ENCODE data around the gene PPP3CA.
A peak's percentile ranks its signal among the peaks of the same experiment; 100 is the strongest.
"Not testable (repeated sequence)": the region's sequence is repeated elsewhere in the genome, so short reads cannot be mapped to it uniquely, and the experiment has no call there.

The PPP3CA gene

GRCh38 chr4:101254776-101255175 is 92.5 kb downstream of the PPP3CA start:
- no peak for DNase-seq (ENCODE audit: low read depth)

- DNase-seq (ENCODE audit: low read depth), result no peak
Measured at GRCh38 chr4:101253121-101253520, 94.2 kb downstream of the PPP3CA start.

GRCh38 chr4:101252721-101253120 is 94.6 kb downstream of the PPP3CA start:
- DNase-seq (ENCODE audit: low read depth), result peak; percentile 12

DNA sequence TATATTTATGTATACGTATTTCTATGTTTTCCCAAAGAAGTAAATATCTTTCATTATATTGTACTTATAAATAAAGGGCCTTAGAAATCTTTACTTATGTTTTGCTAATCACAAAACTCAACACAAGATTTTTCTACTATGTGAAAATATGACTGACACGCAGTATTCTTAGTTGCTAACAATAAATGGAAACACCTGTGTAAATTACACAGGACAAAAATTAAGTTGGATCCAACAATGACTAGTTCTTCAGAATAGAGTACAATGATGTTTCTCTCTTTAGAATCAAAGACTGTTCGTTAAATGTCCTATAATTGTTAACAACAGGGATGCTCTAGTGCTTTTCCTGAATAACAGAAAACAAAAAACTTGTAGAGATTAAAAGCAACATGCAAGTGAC is 96.1 kb downstream of the PPP3CA start:
- no peak for DNase-seq (ENCODE audit: low read depth)

DNA sequence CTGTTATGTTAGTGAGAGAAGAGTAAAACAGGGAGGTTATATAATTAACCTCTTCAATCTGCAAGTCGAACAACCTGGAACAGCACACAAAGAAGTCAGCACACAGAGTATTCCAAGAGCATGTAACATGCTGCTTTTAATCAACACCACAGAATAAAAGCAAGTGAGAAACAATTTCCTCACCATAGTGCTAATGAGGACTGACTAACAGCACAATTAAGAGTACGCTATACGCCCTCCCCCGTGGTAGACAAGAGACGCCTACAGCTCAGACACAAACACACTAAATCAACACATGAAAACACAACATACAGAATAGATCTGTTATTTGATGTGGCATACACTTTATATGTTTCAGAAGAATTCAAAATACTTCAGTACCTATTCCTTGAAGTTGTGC is 103.0 kb downstream of the PPP3CA start:
- DNase-seq (ENCODE audit: low read depth), result no peak

- DNase-seq (ENCODE audit: low read depth), result no peak
Measured at GRCh38 chr4:101242441-101242840, 104.9 kb downstream of the PPP3CA start.

DNA sequence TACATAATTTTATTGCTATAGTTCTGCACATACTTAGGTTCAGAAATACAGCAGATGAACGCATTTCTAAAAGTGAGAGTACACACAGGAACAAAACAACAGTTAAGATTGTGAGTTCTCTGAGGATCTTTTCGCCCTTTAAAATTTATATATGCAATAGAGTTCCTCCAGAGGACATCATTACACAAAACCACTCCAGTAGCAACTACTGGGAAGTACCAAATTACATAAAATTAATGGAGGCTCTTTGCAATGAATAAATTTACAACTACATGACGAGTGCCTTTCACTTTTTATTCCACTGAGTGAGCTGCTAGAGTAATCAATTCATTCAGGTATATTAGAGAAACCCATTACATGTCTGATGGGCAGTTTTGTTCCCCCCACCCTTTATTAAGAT is 107.2 kb downstream of the PPP3CA start:
- no peak for DNase-seq (ENCODE audit: low read depth)

GRCh38 chr4:101239665-101240064 is 107.7 kb downstream of the PPP3CA start:
- DNase-seq (ENCODE audit: low read depth), result no peak

GRCh38 chr4:101238706-101239105 is 108.6 kb downstream of the PPP3CA start:
- DNase-seq (ENCODE audit: low read depth), result peak; percentile 61

DNA sequence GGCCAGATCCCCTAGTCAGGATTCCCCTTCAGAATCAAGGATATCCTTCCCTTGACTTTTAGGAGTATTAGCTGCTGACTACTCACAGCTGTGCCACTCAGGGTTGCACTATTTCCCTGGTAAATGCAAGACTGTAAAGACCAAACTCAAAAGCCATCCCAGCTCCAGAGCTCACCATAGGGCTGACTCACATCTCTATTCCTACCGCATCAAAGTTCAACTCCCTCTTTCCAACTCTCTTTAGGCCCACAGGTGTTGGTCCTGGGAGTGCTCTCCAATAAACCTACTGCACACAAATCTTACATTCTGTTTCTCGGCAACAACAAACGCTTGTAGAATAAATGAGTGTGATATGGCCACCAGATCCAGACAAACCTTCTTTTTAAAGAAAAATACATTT is 109.6 kb downstream of the PPP3CA start:
- no peak for DNase-seq (ENCODE audit: low read depth)

DNA sequence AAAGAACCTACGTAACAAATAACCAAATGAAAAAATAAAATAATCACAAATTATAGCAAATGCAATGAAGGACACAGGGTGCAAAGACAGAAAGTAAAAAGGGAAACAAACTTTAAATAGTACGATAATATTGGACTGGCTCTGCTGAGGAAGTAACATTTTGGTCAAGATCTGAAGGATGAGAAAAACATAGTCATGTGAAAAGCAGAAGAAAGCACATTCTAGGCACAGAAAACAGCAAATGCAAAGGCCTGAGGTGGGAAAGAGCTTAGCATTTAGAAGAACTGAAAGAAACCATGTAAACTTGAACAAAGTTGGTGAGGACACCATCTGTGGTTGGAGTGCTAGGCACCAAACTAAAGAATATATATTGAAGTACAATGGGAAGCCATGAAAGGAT is 111.2 kb downstream of the PPP3CA start:
- no peak for DNase-seq (ENCODE audit: low read depth)

DNA sequence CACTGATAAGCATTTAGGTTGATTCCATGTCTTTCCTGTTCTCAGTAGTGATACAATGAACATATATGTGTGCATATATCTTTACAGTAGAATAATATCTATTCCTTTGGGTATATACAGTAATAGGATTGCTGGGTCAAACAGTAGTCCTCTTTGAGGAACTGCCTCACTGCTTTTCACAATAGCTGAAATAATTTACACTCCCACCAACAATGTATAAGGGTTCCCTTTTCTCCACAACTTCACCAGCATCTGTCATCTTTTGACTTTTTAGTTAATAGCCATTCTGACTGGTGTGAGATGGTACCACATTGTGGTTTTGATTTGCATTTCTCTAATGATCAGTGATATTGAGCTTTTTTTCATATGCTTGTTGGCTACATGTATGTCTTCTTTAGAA is 113.2 kb downstream of the PPP3CA start:
- not testable (repeated sequence) for DNase-seq (ENCODE audit: low read depth)

- peak; percentile 84 for DNase-seq (ENCODE audit: low read depth)
Measured at GRCh38 chr4:101232074-101232776, 115.1 kb downstream of the PPP3CA start.

DNA sequence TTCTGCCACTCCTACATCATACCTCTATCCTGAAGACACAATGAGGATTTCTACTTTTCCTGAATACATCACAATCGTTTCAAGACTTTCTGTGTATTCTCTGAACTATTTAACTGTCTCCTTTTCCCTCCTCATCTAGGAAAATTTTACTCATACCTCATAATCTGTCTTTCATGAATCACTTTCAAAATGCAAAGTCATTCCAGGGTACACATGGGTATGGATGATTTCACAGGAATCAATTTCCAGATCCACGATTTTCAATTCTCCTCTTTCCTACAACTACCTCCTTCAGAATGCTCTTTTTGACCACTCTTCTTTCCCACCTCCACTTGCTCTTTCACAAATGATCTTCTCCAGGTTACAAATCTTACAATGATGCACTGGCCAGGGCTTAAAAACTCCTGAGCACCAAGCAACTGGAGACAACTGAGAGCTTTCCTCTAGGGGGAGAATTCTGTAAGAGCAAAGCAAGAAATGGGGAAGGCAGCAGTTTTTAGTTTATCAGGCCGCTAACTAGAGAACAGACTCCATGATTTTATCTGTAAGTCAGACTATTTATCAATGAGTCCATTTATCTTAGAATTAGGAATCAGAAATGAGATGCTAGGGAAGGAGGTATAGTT is 116.4 kb downstream of the PPP3CA start:
- peak; percentile 34 for DNase-seq (ENCODE audit: low read depth)

- DNase-seq (ENCODE audit: low read depth), result peak; percentile 35
Measured at GRCh38 chr4:101229116-101229515, 118.2 kb downstream of the PPP3CA start.

GRCh38 chr4:101227715-101228114 is 119.6 kb downstream of the PPP3CA start:
- no peak for DNase-seq (ENCODE audit: low read depth)

DNA sequence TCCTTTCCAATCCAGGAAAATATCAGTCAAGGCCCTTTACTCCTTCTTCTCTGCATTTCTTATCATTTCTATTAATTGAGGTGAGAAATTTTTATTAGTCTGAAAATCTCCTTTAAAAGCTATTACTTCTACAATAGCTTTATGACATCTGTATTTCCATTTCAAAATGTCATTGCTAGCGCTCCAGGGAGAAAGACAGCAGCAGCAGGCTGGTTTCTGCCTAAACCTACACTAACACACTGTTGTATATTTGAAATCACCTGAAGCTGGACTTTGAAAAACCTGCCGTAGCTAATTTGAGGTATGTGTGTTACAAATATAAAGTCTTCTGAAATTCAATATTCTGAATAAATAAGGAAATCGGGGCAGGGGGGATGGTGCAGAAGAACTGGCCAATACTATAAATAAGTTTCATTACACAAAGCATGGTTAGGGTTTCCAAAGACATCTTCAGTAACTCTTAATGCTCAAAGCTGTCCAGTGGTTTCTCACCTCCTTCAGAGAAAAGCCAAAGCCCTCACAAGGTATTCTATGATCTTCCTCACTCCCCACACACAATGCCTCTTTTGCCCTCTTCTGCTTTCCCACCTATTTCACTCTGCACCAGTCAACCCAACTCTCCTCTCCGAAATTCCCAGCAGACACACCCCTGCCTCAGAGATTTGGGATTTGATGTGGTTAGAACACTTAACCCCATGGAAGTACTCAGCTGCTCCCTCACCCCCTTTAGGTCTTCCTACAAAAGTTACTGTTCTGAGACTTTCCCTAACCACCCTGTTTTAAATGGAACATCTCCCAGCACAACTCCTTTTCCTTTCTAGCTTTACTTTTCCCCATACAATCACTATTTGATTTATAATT is 122.7 kb downstream of the PPP3CA start:
- no peak for DNase-seq (ENCODE audit: low read depth)

DNA sequence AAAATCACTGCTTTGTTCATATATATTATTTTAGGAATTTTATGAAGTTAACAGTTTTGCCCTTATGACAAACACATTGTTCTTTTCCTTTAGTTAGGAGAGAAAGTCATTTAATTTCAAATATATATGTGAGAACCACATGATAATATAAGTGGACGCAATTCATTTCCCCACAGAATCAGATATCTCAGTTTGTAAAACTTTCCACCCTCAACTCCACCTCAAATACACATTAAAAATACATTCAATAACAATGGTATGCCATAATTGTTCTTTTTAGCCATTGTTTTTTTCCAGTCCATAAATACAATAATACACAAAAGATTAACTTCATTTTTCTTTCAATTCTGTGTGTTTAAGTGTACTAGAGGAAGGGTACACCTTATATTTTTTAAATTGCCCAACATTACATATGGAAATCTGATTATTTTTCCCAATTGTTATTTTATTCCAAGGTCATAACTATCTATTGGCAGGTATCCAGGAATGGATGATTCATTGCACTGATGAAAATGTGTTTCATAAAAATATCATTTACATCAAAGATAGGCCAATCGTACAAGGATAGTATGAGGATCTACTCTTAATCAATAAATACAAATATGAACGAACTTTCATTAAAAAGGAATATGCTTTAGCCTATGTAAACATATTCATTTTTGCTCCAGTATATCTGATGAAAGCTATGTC is 125.0 kb downstream of the PPP3CA start:
- no peak for DNase-seq (ENCODE audit: low read depth)

- DNase-seq (ENCODE audit: low read depth), result peak; percentile 13
Measured at GRCh38 chr4:101221294-101221693, 126.0 kb downstream of the PPP3CA start.

DNA sequence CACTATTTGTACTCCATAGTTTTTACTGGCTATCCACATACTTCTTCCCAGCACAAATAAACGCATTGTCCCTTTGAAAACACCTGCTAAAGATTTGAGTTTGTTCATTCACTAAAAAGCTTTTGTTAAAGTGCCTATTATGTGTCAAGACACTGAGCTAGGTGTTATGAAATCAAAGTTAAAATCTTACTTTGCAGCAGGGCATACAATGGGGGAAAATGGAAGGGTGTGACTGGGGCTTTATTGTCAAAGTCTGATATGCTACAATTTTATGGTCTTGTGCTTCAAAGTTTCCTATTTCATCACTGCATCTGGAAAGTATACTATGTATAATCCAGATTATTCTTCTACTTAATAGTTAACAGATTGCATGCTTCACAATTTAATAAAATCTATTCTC is 128.4 kb downstream of the PPP3CA start:
- DNase-seq (ENCODE audit: low read depth), result no peak

- no peak for DNase-seq (ENCODE audit: low read depth)
Measured at GRCh38 chr4:101218346-101218745, 129.0 kb downstream of the PPP3CA start.

DNA sequence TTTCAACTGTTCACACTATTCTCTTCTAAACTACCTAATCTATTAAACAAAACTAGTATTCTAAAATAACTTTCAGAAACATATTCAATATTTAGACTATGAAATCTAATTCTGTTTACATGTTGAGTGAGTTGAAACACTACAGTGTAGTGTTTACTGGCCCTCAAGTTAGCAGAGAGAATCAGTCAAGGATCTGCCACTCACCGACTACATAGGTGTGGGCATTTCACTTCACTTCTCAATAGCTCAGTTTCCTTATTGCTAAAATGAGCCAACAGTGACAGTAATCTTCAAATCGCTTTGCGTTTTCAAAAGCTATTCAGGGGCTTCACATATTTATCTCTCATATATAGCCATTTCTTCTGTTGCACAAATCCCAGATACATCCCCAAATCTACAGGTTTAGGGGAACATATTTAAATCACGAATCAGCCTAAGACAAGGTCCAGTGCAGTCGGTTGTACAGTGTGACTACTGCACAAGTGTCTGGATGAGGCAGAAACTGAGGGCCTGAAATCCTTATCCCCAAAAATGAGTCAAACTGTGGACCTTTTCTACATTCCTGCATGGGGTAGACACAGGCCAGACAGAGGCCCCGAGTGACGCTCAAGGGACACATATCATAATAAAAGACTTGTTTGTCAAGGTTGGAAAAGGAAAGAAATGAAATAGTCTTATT is 129.8 kb downstream of the PPP3CA start:
- no peak for DNase-seq (ENCODE audit: low read depth)
